Glutamatergic neuron (in vitro differentiated cells): ENCODE results near the gene STK33. TPM values are rescaled to one million over a fixed set of nuclear protein-coding genes. Genes with fewer than 3 reads are reported as not detected.

Experiments used
- DNase-seq: peaks from one replicate; pipeline ENCODE4 v3.0.0; 2022
- H3K27ac Mint-ChIP-seq: one replicate; pipeline ENCODE4 v1.8.0; 2020; ENCODE audit warnings: mild to moderate bottlenecking, mixed read lengths, inconsistent platforms; ENCODE audit not compliant: unreplicated experiment
- H3K27me3 Mint-ChIP-seq: one replicate; pipeline ENCODE4 v1.8.0; 2020; ENCODE audit warnings: mild to moderate bottlenecking, moderate library complexity, mixed read lengths, inconsistent platforms; ENCODE audit not compliant: unreplicated experiment
- H3K36me3 Mint-ChIP-seq: one replicate; pipeline ENCODE4 v1.8.0; 2020; ENCODE audit warnings: mild to moderate bottlenecking, mixed read lengths, inconsistent platforms; ENCODE audit not compliant: unreplicated experiment
- H3K4me1 Mint-ChIP-seq: one replicate; pipeline ENCODE4 v1.8.0; 2020; ENCODE audit warnings: mild to moderate bottlenecking, low read depth, mixed read lengths, inconsistent platforms; ENCODE audit not compliant: unreplicated experiment
- H3K4me3 Mint-ChIP-seq: one replicate; pipeline ENCODE4 v1.8.0; 2020; ENCODE audit warnings: mild to moderate bottlenecking, mixed read lengths, inconsistent platforms; ENCODE audit not compliant: unreplicated experiment
- H3K9me3 Mint-ChIP-seq: one replicate; pipeline ENCODE4 v1.8.0; 2020; ENCODE audit warnings: mild to moderate bottlenecking, moderate library complexity, mixed read lengths, inconsistent platforms; ENCODE audit not compliant: unreplicated experiment
- total RNA-seq: library from RNA; stranded (reverse); fragmentation: NEBNext Ultra II Directional; extraction: Animal tissue kit (Norgen Biotek cat#: 25700); gene quantifications from one replicate; pipeline ENCODE4 v1.2.1, GENCODE V29; 2021; ENCODE audit not compliant: unreplicated experiment
- TF ChIP-seq, protein P1 (sequence below): fragments of 200-600 bp; sonication (generic); IDR thresholded peaks from one replicate; pipeline ENCODE4 v1.5.0; 2021; ENCODE audit not compliant: partially characterized antibody, unreplicated experiment

STK33 gene
- total RNA-seq, 1 donor from 2014 or later: 8.5 TPM

DNA sequence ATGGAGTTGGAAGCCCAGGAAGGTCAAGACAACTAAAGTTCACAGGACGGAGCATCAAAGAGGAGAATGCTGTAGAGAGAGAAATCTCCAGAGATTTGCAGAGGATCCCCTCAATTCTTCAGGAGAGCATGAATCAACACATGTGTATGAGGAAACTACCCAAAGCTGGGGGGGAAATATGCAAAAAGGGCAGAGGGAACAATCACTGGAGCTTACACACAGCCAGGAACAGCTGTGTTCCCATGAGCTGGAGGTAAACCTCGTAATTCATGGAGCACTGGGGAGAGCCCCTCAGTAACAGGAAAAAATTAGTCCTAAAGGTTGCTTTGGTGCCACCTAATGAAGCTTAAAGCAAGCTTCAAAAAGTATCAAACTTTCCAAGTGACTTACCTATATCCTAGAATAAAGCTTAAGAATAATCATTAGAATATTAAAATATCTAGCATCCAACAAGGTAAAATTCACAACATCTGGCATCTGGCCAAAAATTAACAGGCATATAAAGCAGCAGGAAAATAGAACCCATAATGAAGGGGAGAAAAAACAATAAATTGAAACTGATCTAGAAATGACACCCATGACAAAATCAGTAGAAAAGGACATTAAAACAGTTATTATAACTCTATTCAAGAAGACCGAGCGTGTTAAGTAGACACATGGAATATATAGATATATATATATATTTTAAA, 134.2 kb downstream of the STK33 start:
- no peak overlapping the region for H3K27ac Mint-ChIP-seq
- no peak overlapping the region for H3K4me3 Mint-ChIP-seq
- peaks cover 4% of the 10 kb centered on the region for H3K4me1 Mint-ChIP-seq
- no peak for DNase-seq
- TF ChIP-seq, protein P1, sequence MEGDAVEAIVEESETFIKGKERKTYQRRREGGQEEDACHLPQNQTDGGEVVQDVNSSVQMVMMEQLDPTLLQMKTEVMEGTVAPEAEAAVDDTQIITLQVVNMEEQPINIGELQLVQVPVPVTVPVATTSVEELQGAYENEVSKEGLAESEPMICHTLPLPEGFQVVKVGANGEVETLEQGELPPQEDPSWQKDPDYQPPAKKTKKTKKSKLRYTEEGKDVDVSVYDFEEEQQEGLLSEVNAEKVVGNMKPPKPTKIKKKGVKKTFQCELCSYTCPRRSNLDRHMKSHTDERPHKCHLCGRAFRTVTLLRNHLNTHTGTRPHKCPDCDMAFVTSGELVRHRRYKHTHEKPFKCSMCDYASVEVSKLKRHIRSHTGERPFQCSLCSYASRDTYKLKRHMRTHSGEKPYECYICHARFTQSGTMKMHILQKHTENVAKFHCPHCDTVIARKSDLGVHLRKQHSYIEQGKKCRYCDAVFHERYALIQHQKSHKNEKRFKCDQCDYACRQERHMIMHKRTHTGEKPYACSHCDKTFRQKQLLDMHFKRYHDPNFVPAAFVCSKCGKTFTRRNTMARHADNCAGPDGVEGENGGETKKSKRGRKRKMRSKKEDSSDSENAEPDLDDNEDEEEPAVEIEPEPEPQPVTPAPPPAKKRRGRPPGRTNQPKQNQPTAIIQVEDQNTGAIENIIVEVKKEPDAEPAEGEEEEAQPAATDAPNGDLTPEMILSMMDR: no peak
- H3K36me3 Mint-ChIP-seq: no peaks in the 10 kb centered on the region
- H3K27me3 Mint-ChIP-seq: no peaks in the 10 kb centered on the region
- no peaks in the 10 kb centered on the region for H3K9me3 Mint-ChIP-seq

- peaks cover 17% of the 10 kb centered on the region for H3K4me1 Mint-ChIP-seq
- H3K4me3 Mint-ChIP-seq: no peak overlapping the region
- TF ChIP-seq, protein P1: no peak
- no peaks in the 10 kb centered on the region for H3K27me3 Mint-ChIP-seq
- H3K27ac Mint-ChIP-seq: peak overlapping the region; percentile 59
- no peaks in the 10 kb centered on the region for H3K9me3 Mint-ChIP-seq
- no peak for DNase-seq
- H3K36me3 Mint-ChIP-seq: peaks cover 7% of the 10 kb centered on the region
These were observed 151.7 kb downstream of the STK33 start for GRCh38 chr11:8442301-8442700.

- Mint-ChIP-seq H3K36me3 (no peaks in the 10 kb centered on the region), H3K9me3 (no peaks in the 10 kb centered on the region), H3K4me3 (no peak overlapping the region), H3K4me1 (peaks cover 17% of the 10 kb centered on the region), H3K27ac (no peak overlapping the region), H3K27me3 (no peaks in the 10 kb centered on the region)
- TF ChIP-seq, protein P1: no peak
- no peak for DNase-seq
These were observed 153.4 kb downstream of the STK33 start for GRCh38 chr11:8440649-8441048.

DNA sequence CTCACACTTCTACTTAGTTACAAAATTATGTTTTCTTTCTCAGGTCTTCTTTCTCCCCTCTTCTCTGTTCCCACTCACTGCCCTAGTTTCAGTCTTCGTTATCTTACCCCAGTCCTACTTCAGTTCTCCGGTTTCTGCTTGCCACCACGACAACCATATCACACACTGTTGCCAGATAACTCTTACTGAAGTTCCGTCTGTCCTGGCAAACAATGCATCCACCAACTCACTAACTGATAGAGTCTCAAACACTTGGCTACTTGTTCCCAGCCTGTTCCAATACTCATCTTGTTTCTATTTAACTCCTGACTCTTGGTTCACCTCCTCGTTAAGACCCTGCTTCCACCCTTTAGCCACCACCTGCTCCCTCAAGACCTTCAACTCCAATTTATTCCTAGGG, 164.5 kb downstream of the STK33 start:
- no peaks in the 10 kb centered on the region for H3K36me3 Mint-ChIP-seq
- H3K9me3 Mint-ChIP-seq: peaks cover 2% of the 10 kb centered on the region
- DNase-seq: no peak
- no peaks in the 10 kb centered on the region for H3K4me1 Mint-ChIP-seq
- H3K4me3 Mint-ChIP-seq: no peak overlapping the region
- H3K27ac Mint-ChIP-seq: no peak overlapping the region
- no peaks in the 10 kb centered on the region for H3K27me3 Mint-ChIP-seq
- TF ChIP-seq, protein P1: no peak

DNA sequence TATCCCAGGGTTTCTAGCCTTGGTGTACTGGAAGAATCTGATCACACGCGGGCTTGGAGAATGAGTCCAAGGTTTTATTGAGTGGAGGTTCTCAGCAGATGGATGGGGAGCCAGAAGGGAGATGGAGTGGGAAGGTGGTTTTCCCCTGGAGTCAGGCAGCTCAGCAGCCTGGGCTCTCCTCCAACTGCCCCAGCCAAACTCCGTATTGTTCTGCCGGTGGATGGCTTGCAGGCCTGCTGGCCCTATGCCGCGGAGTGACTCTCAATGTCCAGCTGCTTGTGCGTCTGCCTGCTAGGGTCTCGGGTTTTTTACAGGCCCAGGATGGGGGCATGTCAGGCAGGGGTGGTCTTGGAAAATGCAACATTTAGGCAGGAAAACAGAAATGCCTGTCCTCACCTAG, 168.0 kb downstream of the STK33 start:
- peaks cover 2% of the 10 kb centered on the region for H3K9me3 Mint-ChIP-seq
- H3K4me1 Mint-ChIP-seq: no peaks in the 10 kb centered on the region
- H3K27ac Mint-ChIP-seq: no peak overlapping the region
- TF ChIP-seq, protein P1: no peak
- H3K36me3 Mint-ChIP-seq: no peaks in the 10 kb centered on the region
- DNase-seq: no peak
- H3K27me3 Mint-ChIP-seq: no peaks in the 10 kb centered on the region
- H3K4me3 Mint-ChIP-seq: no peak overlapping the region
